ENCODE results near the gene SRGAP2C.
"Not testable (repeated sequence)": the region's sequence is repeated elsewhere in the genome, so short reads cannot be mapped to it uniquely, and the experiment has no call there.

SRGAP2C gene

DNA sequence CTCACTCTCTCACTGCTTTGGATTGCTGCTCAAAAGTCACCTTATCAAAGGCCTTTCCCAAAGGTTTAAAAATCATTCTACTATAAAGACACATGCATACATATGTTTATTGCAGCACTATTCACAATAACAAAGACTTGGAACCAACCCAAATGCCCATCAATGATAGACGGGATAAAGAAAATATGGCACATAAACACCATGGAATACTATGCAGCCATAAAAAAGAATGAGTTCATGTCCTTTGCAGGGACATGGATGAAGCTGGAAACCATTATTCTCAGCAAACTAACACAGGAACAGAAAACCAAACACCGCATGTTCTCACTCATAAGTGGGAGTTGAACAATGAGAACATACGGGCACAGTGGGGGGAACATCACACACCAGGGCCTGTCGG, 45.9 kb downstream of the SRGAP2C start:
- no CpG with 5 or more reads among the region's 4 CpGs for WGBS (ENCODE audit: extremely low coverage, insufficient coverage, insufficient read length)
- not testable (repeated sequence) for H2AFZ ChIP-seq (ENCODE audit: insufficient read depth, low read length, poor library complexity); H3K4me2 ChIP-seq (ENCODE audit: low read length); H3K9me3 ChIP-seq (ENCODE audit: insufficient read depth, low read depth, low read length); H3K27ac ChIP-seq (ENCODE audit: low read depth, low read length); H2BK5ac ChIP-seq (ENCODE audit: low read depth, low read length, poor library complexity); H3K23ac ChIP-seq (ENCODE audit: low read length); H4K12ac ChIP-seq (ENCODE audit: low read depth, low read length); H3K4ac ChIP-seq (ENCODE audit: low read depth, low read length); H2BK12ac ChIP-seq (ENCODE audit: low read length); H3K27me3 ChIP-seq (ENCODE audit: insufficient read depth, low read length); H3K18ac ChIP-seq (ENCODE audit: low read length); H3K9ac ChIP-seq (ENCODE audit: low read length); H3K4me3 ChIP-seq (ENCODE audit: low read depth, low read length); H3K36me3 ChIP-seq (ENCODE audit: control insufficient read depth in 1 of 2, insufficient read depth in 2 of 2, low read length in 2 of 2); H3K14ac ChIP-seq (ENCODE audit: low read length); H2BK120ac ChIP-seq (ENCODE audit: insufficient read depth, low read length, poor library complexity); H2AK5ac ChIP-seq (ENCODE audit: low read length); H3K4me1 ChIP-seq (ENCODE audit: control insufficient read depth in 1 of 2, insufficient read depth in 2 of 2, low read length in 2 of 2); DNase-seq; H4K8ac ChIP-seq (ENCODE audit: low read depth, low read length); H3K79me1 ChIP-seq (ENCODE audit: low read length); H3K79me2 ChIP-seq (ENCODE audit: control insufficient read depth, insufficient read depth, low read length, poor library complexity); H4K91ac ChIP-seq (ENCODE audit: low read depth, low read length)

GRCh38 chr1:121232445-121233125, 47.8 kb downstream of the SRGAP2C start:
- WGBS (ENCODE audit: extremely low coverage, insufficient coverage, insufficient read length): no CpG with 5 or more reads among the region's 4 CpGs
- not testable (repeated sequence) for H3K4me3 ChIP-seq (ENCODE audit: low read depth, low read length); H4K91ac ChIP-seq (ENCODE audit: low read depth, low read length); H2AK5ac ChIP-seq (ENCODE audit: low read length); DNase-seq; H3K27me3 ChIP-seq (ENCODE audit: insufficient read depth, low read length); H3K9ac ChIP-seq (ENCODE audit: low read length); H3K4me2 ChIP-seq (ENCODE audit: low read length); H3K18ac ChIP-seq (ENCODE audit: low read length); H3K4ac ChIP-seq (ENCODE audit: low read depth, low read length); H4K12ac ChIP-seq (ENCODE audit: low read depth, low read length); H4K8ac ChIP-seq (ENCODE audit: low read depth, low read length); H3K14ac ChIP-seq (ENCODE audit: low read length); H3K36me3 ChIP-seq (ENCODE audit: control insufficient read depth in 1 of 2, insufficient read depth in 2 of 2, low read length in 2 of 2); H3K79me1 ChIP-seq (ENCODE audit: low read length); H2BK5ac ChIP-seq (ENCODE audit: low read depth, low read length, poor library complexity); H3K79me2 ChIP-seq (ENCODE audit: control insufficient read depth, insufficient read depth, low read length, poor library complexity); H3K23ac ChIP-seq (ENCODE audit: low read length); H2BK120ac ChIP-seq (ENCODE audit: insufficient read depth, low read length, poor library complexity); H2AFZ ChIP-seq (ENCODE audit: insufficient read depth, low read length, poor library complexity); H3K9me3 ChIP-seq (ENCODE audit: insufficient read depth, low read depth, low read length); H3K4me1 ChIP-seq (ENCODE audit: control insufficient read depth in 1 of 2, insufficient read depth in 2 of 2, low read length in 2 of 2); H3K27ac ChIP-seq (ENCODE audit: low read depth, low read length); H2BK12ac ChIP-seq (ENCODE audit: low read length)

DNA sequence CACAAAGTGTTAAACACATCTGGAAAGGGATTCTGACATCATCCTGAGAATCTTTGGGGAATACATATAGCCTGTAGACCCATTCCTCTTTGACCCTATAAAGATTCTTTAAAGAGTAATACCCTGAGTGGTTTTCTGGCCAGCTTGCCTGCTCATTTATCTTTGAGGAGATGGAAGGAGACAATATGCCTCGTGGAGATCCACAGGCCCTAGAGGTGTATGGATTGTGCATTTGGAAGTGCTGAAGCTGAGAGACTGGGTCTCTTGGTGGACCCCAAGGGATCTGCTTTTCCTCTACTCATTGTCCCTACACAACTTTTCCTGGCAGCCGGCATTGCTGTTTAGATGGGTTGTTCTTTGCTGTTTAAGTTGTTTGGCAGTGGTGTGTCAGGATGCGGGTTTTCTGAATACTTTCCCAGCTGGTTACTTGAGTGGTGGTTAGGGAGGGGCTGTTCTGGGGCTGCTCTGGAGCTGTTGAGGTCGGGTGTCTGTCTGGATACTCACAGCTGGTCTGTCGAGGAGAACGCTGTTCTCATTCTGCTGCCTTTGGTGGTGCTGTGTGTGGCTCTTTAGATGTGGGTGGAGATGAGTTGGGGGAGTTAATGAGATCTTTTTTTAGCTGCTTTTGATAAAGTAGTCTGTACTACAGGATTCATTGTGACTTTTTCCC, 49.5 kb downstream of the SRGAP2C start:
- H2AFZ ChIP-seq (ENCODE audit: insufficient read depth, low read length, poor library complexity); H4K12ac ChIP-seq (ENCODE audit: low read depth, low read length); H3K4ac ChIP-seq (ENCODE audit: low read depth, low read length); H3K27me3 ChIP-seq (ENCODE audit: insufficient read depth, low read length); H3K23ac ChIP-seq (ENCODE audit: low read length); H3K27ac ChIP-seq (ENCODE audit: low read depth, low read length); H2BK5ac ChIP-seq (ENCODE audit: low read depth, low read length, poor library complexity); H3K9ac ChIP-seq (ENCODE audit: low read length); H3K4me1 ChIP-seq (ENCODE audit: control insufficient read depth in 1 of 2, insufficient read depth in 2 of 2, low read length in 2 of 2); H3K36me3 ChIP-seq (ENCODE audit: control insufficient read depth in 1 of 2, insufficient read depth in 2 of 2, low read length in 2 of 2); H2BK120ac ChIP-seq (ENCODE audit: insufficient read depth, low read length, poor library complexity); H4K8ac ChIP-seq (ENCODE audit: low read depth, low read length); H3K9me3 ChIP-seq (ENCODE audit: insufficient read depth, low read depth, low read length); H3K4me2 ChIP-seq (ENCODE audit: low read length); H3K18ac ChIP-seq (ENCODE audit: low read length); H3K14ac ChIP-seq (ENCODE audit: low read length); H3K4me3 ChIP-seq (ENCODE audit: low read depth, low read length); H2BK12ac ChIP-seq (ENCODE audit: low read length); H3K79me1 ChIP-seq (ENCODE audit: low read length); H2AK5ac ChIP-seq (ENCODE audit: low read length); H4K91ac ChIP-seq (ENCODE audit: low read depth, low read length); H3K79me2 ChIP-seq (ENCODE audit: control insufficient read depth, insufficient read depth, low read length, poor library complexity); DNase-seq: not testable (repeated sequence)
- WGBS (ENCODE audit: extremely low coverage, insufficient coverage, insufficient read length): no CpG with 5 or more reads among the region's 6 CpGs

DNA sequence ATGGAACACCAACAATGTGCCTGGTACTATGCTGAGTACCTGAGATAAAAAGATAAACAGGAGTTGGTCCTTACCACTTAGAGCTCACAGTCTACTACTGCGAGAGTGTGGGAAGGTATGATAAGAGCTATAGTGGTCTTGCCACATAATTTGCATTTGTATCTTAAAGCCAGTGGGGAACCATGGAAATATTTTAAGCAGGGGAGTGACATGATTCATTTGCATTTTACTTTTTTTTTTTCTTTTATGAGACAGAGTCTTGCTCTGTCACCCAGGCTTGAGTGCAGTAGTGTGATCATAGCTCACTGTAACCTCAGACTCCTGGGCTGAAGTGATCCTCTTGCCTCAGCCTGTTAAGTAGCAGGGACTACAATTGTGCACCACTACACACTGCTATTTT, 53.6 kb downstream of the SRGAP2C start:
- H3K27ac ChIP-seq (ENCODE audit: low read depth, low read length); H3K9ac ChIP-seq (ENCODE audit: low read length); H3K4me1 ChIP-seq (ENCODE audit: control insufficient read depth in 1 of 2, insufficient read depth in 2 of 2, low read length in 2 of 2); H3K79me2 ChIP-seq (ENCODE audit: control insufficient read depth, insufficient read depth, low read length, poor library complexity); H3K23ac ChIP-seq (ENCODE audit: low read length); DNase-seq; H3K4ac ChIP-seq (ENCODE audit: low read depth, low read length); H4K91ac ChIP-seq (ENCODE audit: low read depth, low read length); H2BK120ac ChIP-seq (ENCODE audit: insufficient read depth, low read length, poor library complexity); H3K18ac ChIP-seq (ENCODE audit: low read length); H3K4me3 ChIP-seq (ENCODE audit: low read depth, low read length); H3K27me3 ChIP-seq (ENCODE audit: insufficient read depth, low read length); H2BK12ac ChIP-seq (ENCODE audit: low read length); H2AFZ ChIP-seq (ENCODE audit: insufficient read depth, low read length, poor library complexity); H3K36me3 ChIP-seq (ENCODE audit: control insufficient read depth in 1 of 2, insufficient read depth in 2 of 2, low read length in 2 of 2); H2BK5ac ChIP-seq (ENCODE audit: low read depth, low read length, poor library complexity); H4K12ac ChIP-seq (ENCODE audit: low read depth, low read length); H4K8ac ChIP-seq (ENCODE audit: low read depth, low read length); H3K9me3 ChIP-seq (ENCODE audit: insufficient read depth, low read depth, low read length); H3K14ac ChIP-seq (ENCODE audit: low read length); H3K79me1 ChIP-seq (ENCODE audit: low read length); H3K4me2 ChIP-seq (ENCODE audit: low read length); H2AK5ac ChIP-seq (ENCODE audit: low read length): not testable (repeated sequence)
- WGBS (ENCODE audit: extremely low coverage, insufficient coverage, insufficient read length): no CpG with 5 or more reads among the region's 1 CpG

All from trophoblast cell (in vitro differentiated cells and primary cell).